ENCODE data around the gene SUPT6H. TPM values are rescaled to one million over a fixed set of nuclear protein-coding genes. Genes with fewer than 3 reads are reported as not detected.

SUPT6H gene
- total and polyA plus RNA-seq, 2 donors (not counting 1 experiment from before 2014, with no cell fraction given) = 35.8 to 110 TPM

- peaks cover 12% of the 10 kb centered on the region for H4K20me1 ChIP-seq (ENCODE audit: control insufficient read depth, insufficient read depth, low read length, poor library complexity, severe bottlenecking)
- TF ChIP-seq EZH2 (IDR thresholded peaks at IDR 0.05; ENCODE audit: borderline replicate concordance, insufficient read depth, low read depth, low read length, poor library complexity, severe bottlenecking) = no peak
- TF ChIP-seq, protein P1, sequence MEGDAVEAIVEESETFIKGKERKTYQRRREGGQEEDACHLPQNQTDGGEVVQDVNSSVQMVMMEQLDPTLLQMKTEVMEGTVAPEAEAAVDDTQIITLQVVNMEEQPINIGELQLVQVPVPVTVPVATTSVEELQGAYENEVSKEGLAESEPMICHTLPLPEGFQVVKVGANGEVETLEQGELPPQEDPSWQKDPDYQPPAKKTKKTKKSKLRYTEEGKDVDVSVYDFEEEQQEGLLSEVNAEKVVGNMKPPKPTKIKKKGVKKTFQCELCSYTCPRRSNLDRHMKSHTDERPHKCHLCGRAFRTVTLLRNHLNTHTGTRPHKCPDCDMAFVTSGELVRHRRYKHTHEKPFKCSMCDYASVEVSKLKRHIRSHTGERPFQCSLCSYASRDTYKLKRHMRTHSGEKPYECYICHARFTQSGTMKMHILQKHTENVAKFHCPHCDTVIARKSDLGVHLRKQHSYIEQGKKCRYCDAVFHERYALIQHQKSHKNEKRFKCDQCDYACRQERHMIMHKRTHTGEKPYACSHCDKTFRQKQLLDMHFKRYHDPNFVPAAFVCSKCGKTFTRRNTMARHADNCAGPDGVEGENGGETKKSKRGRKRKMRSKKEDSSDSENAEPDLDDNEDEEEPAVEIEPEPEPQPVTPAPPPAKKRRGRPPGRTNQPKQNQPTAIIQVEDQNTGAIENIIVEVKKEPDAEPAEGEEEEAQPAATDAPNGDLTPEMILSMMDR (IDR thresholded peaks at IDR 0.05) = peak; percentile 59
- Mint-ChIP-seq H3K27ac (peak overlapping the region; percentile 89), H3K9me3 (ENCODE audit: insufficient read depth) (no peaks in the 10 kb centered on the region), H3K4me1 (peaks cover 36% of the 10 kb centered on the region), H3K27me3 (no peaks in the 10 kb centered on the region), H3K4me3 (peak overlapping the region; percentile 97)
- peak overlapping the region; percentile 85 for H2AFZ ChIP-seq (ENCODE audit: insufficient read depth, low read depth, low read length, poor library complexity, severe bottlenecking)
- H3K4me1 ChIP-seq (ENCODE audit: control insufficient read depth in 2 of 2, insufficient read depth in 2 of 2, low read length in 2 of 2) = peaks cover 32 to 37% of the 10 kb centered on the region in 2 donors
- peak overlapping the region; percentile 85 for H3K9ac ChIP-seq (ENCODE audit: low read length)
- no peak for ATAC-seq (ENCODE audit: low read depth)
- ChIA-PET POLR2A (interaction anchor here (0.6 to 4.3 kb wide), 10 partner anchors 18 to 309 kb away, joined by 3 to 42 read pairs (median 4); partner anchors contain the start of genes PIGS, SDF2, SPAG5 and SUPT6H), CTCF (interaction anchor here (0.7 to 4.3 kb wide), 14 partner anchors 10 to 1635 kb away, joined by 3 to 59 read pairs (median 4); partner anchors contain the start of genes PHF12, SDF2, SUPT6H and TLCD1)
- peaks cover 54% of the 10 kb centered on the region for H3K79me2 ChIP-seq (ENCODE audit: control insufficient read depth, insufficient read depth, low read length)
- intact Hi-C loops (cut with micrococcal nuclease) = loop anchor here (1.0 to 10.0 kb wide), 6 partner anchors 67 to 921 kb away; partner anchors contain the start of genes ABHD15, NUFIP2, RPL23A and TP53I13
- peak overlapping the region; percentile 26 to 90 for H3K27ac ChIP-seq (ENCODE audit: low read length in 2 of 2)
- DNase-seq = peak; percentile 70
- no peaks in the 10 kb centered on the region for H3K9me3 ChIP-seq (ENCODE audit: control extremely low read depth in 1 of 3, control insufficient read depth in 2 of 3, insufficient read depth in 1 of 3, low read length in 2 of 3)
- H3K4me2 ChIP-seq (replicated peaks; ENCODE audit: low read depth, low read length, poor library complexity, severe bottlenecking) = peak overlapping the region; percentile 91
- H3K27me3 ChIP-seq (replicated peaks in 1 of 4; ENCODE audit: control extremely low read depth in 1 of 4, control insufficient read depth in 3 of 4, insufficient read depth in 4 of 4, low read length in 3 of 4) = no peaks in the 10 kb centered on the region
- peaks cover 10 to 51% of the 10 kb centered on the region in 2 experiments for H3K36me3 ChIP-seq (replicated peaks in 1 of 2; ENCODE audit: control extremely low read depth in 1 of 2, control insufficient read depth in 1 of 2, extremely low read depth in 1 of 2, insufficient read depth in 2 of 2, low read length in 1 of 2)
- WGBS (ENCODE audit: insufficient coverage) = 0% methylated on average over 11 of the region's 18 CpGs
- peak overlapping the region; percentile 79 to 93 (median 81) for H3K4me3 ChIP-seq (ENCODE audit: control extremely low read depth in 1 of 5, extremely low read depth in 1 of 5, insufficient read depth in 1 of 5, low read depth in 2 of 5, low read length in 4 of 5)
Measured at GRCh38 chr17:28643983-28644786, 17.8 kb upstream of the SUPT6H start.
